Activated T-helper 1 cell treated with anti-CD3 and anti-CD28 coated beads, Interleukin-12 subunit alpha, Interleukin-12 subunit beta, Interleukin-2, Interleukin-4 antibody, amounts not matched to agents 30 ng/mL and 10 ng/mL and 1 ng/mL, durations not matched to agents 14 hours and 24 hours and 36 hours (primary cell): ENCODE data around the gene DPYD. TPM values are rescaled to one million over a fixed set of nuclear protein-coding genes. Genes with fewer than 3 reads are reported as not detected.

Experiments used
- DNase-seq: peaks from one replicate; pipeline ENCODE4 v3.0.0; 2021; ENCODE audit warnings: low spot score
- H3K27ac Mint-ChIP-seq: one replicate; pipeline ENCODE4 v1.8.0; 2021; ENCODE audit warnings: mild to moderate bottlenecking, mixed read lengths
- H3K27me3 Mint-ChIP-seq: one replicate; pipeline ENCODE4 v1.8.0; 2022; ENCODE audit warnings: mild to moderate bottlenecking, moderate library complexity, mixed read lengths; ENCODE audit not compliant: insufficient read depth
- H3K36me3 Mint-ChIP-seq: one replicate; pipeline ENCODE4 v1.8.0; 2021; ENCODE audit warnings: low read depth, mixed read lengths
- H3K4me1 Mint-ChIP-seq: one replicate; pipeline ENCODE4 v1.8.0; 2021; ENCODE audit warnings: low read depth, mixed read lengths
- H3K4me3 Mint-ChIP-seq: one replicate; pipeline ENCODE4 v1.8.0; 2021; ENCODE audit warnings: mild to moderate bottlenecking, moderate library complexity, mixed read lengths
- H3K9me3 Mint-ChIP-seq: one replicate; pipeline ENCODE4 v1.8.0; 2021; ENCODE audit warnings: mixed read lengths
- intact Hi-C: fragments of 100-400 bp; cut with micrococcal nuclease; formaldehyde crosslinking; loops from one replicate; pipeline ENCODE4 v1.15.1; 2024
- total RNA-seq: library from RNA; stranded (reverse); gene quantifications from 2 replicates; pipeline ENCODE4 v1.2.3, GENCODE V29; 2022

The DPYD gene
- total RNA-seq, 1 donor from 2014 or later, result 16.2 TPM

DNA sequence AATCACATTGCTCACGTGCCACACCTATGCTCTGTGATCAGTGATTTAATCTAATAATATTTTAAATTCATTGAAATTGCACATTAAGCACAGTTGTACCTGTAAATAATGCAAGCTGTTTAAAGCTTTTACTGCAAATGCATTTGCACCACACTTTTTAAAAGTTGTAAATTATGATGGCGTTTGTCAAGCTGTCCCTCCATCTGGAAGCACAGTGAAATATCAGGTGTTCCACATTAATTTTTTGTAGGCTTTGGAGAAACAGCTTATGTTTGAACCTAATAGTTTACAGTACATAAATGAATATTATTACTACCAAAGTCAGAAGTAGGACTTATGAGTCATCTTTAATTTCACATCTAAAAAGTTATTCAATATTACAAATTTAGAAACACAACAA, 3.0 kb upstream of the DPYD start:
- Mint-ChIP-seq H3K9me3 (no peaks in the 10 kb centered on the region), H3K27ac (no peak overlapping the region), H3K36me3 (no peaks in the 10 kb centered on the region), H3K4me1 (peaks cover 43% of the 10 kb centered on the region), H3K4me3 (no peak overlapping the region), H3K27me3 (no peaks in the 10 kb centered on the region)
- DNase-seq, result no peak
- intact Hi-C loops, result loop anchor here (5.0 to 10.0 kb wide), 4 partner anchors 108 to 1202 kb away; partner anchors contain the start of gene PTBP2

- peaks cover 4% of the 10 kb centered on the region for H3K36me3 Mint-ChIP-seq
- no peaks in the 10 kb centered on the region for H3K9me3 Mint-ChIP-seq
- peaks cover 63% of the 10 kb centered on the region for H3K4me1 Mint-ChIP-seq
- no peak for DNase-seq
- H3K4me3 Mint-ChIP-seq, result peak overlapping the region; percentile 93
- intact Hi-C loops, result loop anchor here (1.0 to 10.0 kb wide), 7 partner anchors 8 to 1198 kb away; partner anchors contain the start of gene PTBP2
- H3K27ac Mint-ChIP-seq, result peak overlapping the region; percentile 93
- no peaks in the 10 kb centered on the region for H3K27me3 Mint-ChIP-seq
These were observed 480 bp downstream of the DPYD start for GRCh38 chr1:97920276-97920831.

GRCh38 chr1:97919585-97920261, 1.1 kb downstream of the DPYD start:
- H3K27ac Mint-ChIP-seq, result peak overlapping the region; percentile 93
- peaks cover 6% of the 10 kb centered on the region for H3K36me3 Mint-ChIP-seq
- no peak for DNase-seq
- intact Hi-C loops, result loop anchor here (1.0 to 10.0 kb wide), 10 partner anchors 7 to 1197 kb away; partner anchors contain the start of gene PTBP2
- H3K4me1 Mint-ChIP-seq, result peaks cover 63% of the 10 kb centered on the region
- H3K27me3 Mint-ChIP-seq, result no peaks in the 10 kb centered on the region
- peak overlapping the region; percentile 93 for H3K4me3 Mint-ChIP-seq
- no peaks in the 10 kb centered on the region for H3K9me3 Mint-ChIP-seq

DNA sequence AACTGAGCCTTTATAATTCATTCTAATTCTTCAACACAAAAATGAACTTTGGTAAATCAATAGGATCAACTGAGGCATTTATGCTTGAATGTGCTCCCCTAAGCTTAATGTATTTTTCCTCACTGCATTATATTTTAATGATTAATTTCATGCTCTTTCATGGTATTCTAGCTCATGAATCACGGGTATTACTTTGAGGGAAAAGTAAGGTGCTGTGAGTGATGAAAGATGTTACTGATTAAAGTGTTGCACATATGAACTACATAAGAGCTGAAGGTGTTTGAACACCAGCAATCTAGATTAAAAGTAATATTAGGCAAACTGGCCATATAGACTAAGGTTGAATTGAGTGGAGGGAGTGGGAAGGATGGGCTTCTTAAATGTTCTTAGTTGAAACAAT, 1.9 kb downstream of the DPYD start:
- intact Hi-C loops, result loop anchor here (1.0 to 5.0 kb wide), 3 partner anchors 23 to 67 kb away; no protein-coding TSS in a partner anchor
- H3K4me1 Mint-ChIP-seq, result peaks cover 71% of the 10 kb centered on the region
- peak overlapping the region; percentile 0 for H3K27ac Mint-ChIP-seq
- H3K36me3 Mint-ChIP-seq, result peaks cover 7% of the 10 kb centered on the region
- DNase-seq, result no peak
- H3K27me3 Mint-ChIP-seq, result no peaks in the 10 kb centered on the region
- no peaks in the 10 kb centered on the region for H3K9me3 Mint-ChIP-seq
- H3K4me3 Mint-ChIP-seq, result peak overlapping the region; percentile 93

- H3K9me3 Mint-ChIP-seq, result no peaks in the 10 kb centered on the region
- no peaks in the 10 kb centered on the region for H3K27me3 Mint-ChIP-seq
- intact Hi-C loops, result no loop called here
- H3K4me3 Mint-ChIP-seq, result no peak overlapping the region
- peaks cover 58% of the 10 kb centered on the region for H3K4me1 Mint-ChIP-seq
- no peak overlapping the region for H3K27ac Mint-ChIP-seq
- peaks cover 11% of the 10 kb centered on the region for H3K36me3 Mint-ChIP-seq
- DNase-seq, result no peak
These were observed 7.2 kb downstream of the DPYD start for GRCh38 chr1:97913506-97914139.

DNA sequence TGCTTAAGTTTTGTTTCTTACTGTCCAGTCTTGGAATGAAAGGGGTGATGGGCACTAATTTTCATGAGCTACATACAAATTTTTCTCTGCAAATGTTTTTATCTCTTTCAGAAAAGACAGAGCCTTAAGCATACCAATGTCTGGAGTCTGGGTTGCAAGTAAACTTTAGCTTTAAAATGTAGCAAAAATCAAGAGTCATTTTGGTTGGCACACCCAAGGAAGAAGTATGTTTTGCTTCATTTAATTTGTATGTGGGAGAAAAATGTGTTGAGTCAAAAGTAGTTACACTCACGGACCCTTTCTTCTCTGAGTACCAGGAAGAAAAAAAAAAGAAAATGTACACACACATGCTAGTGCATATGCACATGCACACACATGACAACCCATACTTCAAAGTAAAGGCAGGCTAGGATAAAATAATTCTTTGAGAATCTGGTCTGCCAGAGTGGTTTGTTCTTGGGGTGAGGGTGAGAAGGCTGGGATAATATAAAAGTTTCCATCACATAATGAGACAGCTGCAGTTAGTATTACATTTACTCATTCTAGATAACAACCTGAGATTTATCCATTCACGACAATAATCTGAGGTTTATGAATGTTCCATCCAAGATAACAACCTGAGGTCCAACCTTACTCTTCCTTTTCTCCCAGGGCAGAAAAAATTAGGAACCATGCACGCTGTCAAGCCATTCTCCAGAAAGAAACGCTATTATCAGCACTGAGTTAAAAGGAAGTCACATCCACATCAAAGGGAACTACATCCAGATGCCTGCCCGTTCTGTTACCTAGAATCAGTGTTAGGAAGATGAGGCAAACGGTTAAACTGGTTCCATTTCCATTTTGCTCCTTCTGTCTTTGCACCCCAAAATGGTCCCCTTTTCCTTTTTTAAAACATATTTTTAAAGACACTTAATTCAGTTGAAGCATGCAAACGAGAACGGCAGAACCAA, 9.3 kb downstream of the DPYD start:
- DNase-seq, result no peak
- intact Hi-C loops, result loop anchor here (1.0 kb wide), 1 partner anchor 9 kb away; no protein-coding TSS in a partner anchor
- no peak overlapping the region for H3K4me3 Mint-ChIP-seq
- no peak overlapping the region for H3K27ac Mint-ChIP-seq
- no peaks in the 10 kb centered on the region for H3K27me3 Mint-ChIP-seq
- no peaks in the 10 kb centered on the region for H3K9me3 Mint-ChIP-seq
- H3K4me1 Mint-ChIP-seq, result peaks cover 42% of the 10 kb centered on the region
- H3K36me3 Mint-ChIP-seq, result peaks cover 11% of the 10 kb centered on the region

DNA sequence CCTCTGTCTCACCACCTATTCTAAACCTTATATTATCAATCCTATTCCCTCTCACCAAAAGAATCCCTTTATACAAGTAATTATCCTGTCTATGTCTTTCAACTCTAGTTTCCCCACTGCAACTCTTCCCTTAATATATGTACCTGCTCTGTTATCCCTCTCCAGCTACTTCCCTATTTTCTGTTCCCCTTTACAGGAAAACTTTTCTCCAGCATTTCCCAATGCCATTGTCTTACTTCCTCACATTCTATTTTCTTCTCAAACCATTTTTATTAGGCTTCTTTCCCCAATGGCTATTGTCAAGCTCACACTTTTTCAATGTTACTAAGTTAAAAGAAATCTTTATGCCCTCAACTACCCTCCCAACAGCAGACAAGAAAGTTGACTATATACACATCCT, 11.6 kb downstream of the DPYD start:
- Mint-ChIP-seq H3K4me3 (no peak overlapping the region), H3K27me3 (no peaks in the 10 kb centered on the region), H3K36me3 (peaks cover 7% of the 10 kb centered on the region), H3K27ac (no peak overlapping the region), H3K4me1 (peaks cover 32% of the 10 kb centered on the region), H3K9me3 (no peaks in the 10 kb centered on the region)
- intact Hi-C loops, result no loop called here
- DNase-seq, result no peak

DNA sequence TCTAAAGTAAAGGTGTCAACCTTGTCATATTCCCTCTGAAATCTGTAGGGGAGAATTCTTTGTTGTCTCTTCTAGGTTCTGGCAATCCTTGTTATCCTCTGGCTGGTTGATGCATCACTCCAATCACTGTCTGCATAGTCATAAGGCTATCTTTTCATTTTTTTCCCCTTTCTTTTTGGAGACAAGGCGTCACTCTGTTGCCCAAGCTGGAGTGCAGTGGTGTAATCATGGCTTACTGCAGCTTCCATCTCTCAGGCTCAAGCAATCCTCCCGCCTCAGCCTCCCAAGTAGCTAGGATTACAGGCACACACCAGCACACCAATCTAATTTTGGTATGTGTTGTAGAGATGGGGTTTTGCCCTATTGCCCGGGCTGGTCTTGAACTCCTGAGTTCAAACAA, 12.9 kb downstream of the DPYD start:
- peaks cover 26% of the 10 kb centered on the region for H3K4me1 Mint-ChIP-seq
- H3K4me3 Mint-ChIP-seq, result no peak overlapping the region
- H3K27ac Mint-ChIP-seq, result no peak overlapping the region
- H3K36me3 Mint-ChIP-seq, result peaks cover 6% of the 10 kb centered on the region
- no peaks in the 10 kb centered on the region for H3K27me3 Mint-ChIP-seq
- intact Hi-C loops, result no loop called here
- no peak for DNase-seq
- no peaks in the 10 kb centered on the region for H3K9me3 Mint-ChIP-seq

GRCh38 chr1:97906567-97907241, 14.1 kb downstream of the DPYD start:
- no peak for DNase-seq
- Mint-ChIP-seq H3K27me3 (no peaks in the 10 kb centered on the region), H3K9me3 (no peaks in the 10 kb centered on the region), H3K4me1 (peaks cover 27% of the 10 kb centered on the region), H3K36me3 (peaks cover 5% of the 10 kb centered on the region), H3K4me3 (no peak overlapping the region), H3K27ac (no peak overlapping the region)
- intact Hi-C loops, result no loop called here

DNA sequence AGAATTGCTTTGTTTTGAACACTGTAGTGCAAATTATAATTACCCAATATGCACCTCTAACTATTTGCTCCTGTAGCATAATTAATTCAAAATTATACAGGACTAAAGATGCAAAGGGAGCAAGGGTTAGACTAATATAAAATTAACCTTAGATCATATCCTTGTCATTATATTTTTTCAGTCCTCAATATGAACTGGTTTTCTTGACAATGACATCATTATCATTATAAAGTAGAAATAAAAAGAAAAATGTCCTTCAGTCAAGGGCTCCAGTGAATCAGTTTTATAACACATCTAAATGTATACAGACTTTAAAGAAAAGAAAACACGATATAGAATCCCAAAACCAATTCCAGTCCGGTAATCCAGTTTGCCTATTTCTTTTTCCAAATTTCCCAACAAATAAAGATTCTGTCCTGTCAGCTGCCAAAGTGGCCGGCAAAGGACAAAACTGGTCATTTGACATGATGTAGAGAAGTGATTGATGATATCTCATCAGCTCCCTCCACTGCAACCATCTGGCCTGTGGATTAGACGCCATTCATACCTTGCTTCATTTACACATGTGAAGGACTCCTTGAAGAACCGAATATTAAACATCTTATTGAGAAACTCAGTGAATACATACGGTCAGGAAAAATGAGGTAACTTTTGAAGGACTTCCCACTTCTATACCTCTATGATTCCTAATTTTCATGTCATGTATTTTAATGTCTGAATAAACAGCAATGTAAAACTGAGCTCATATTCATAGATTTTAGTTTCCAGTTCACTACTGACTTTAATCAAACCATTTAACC, 15.5 kb downstream of the DPYD start:
- DNase-seq, result no peak
- Mint-ChIP-seq H3K36me3 (peaks cover 3% of the 10 kb centered on the region), H3K4me3 (no peak overlapping the region), H3K27ac (no peak overlapping the region), H3K9me3 (no peaks in the 10 kb centered on the region), H3K4me1 (peaks cover 34% of the 10 kb centered on the region), H3K27me3 (no peaks in the 10 kb centered on the region)
- intact Hi-C loops, result no loop called here

DNA sequence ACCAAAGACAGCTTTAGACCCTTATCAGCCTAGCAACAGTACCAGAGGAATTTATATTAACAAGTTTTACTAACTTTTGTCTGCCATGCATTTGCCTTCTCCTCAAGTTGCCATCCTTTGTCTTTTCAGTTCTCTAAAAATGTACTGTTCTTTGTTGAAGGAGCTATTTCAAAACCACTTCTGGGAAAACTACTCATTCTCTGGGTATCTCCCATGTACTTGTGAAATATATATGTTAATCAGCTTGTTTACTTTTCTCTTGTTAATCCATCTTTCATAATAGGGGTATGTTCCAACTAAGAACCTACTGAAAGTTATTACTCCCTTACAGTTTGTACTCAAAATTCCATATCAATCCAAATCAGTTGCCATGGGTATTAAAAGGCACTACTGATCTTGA, 16.3 kb downstream of the DPYD start:
- Mint-ChIP-seq H3K4me1 (peaks cover 34% of the 10 kb centered on the region), H3K27ac (no peak overlapping the region), H3K4me3 (peak overlapping the region; percentile 24), H3K9me3 (peaks cover under 1% of the 10 kb centered on the region), H3K27me3 (no peaks in the 10 kb centered on the region), H3K36me3 (peaks cover 5% of the 10 kb centered on the region)
- DNase-seq, result no peak
- intact Hi-C loops, result no loop called here
